Mucosa of descending colon (tissue), 3 donors: Measurements from ENCODE around the gene ZNF496. TPM values are rescaled to one million over a fixed set of nuclear protein-coding genes. Genes with fewer than 3 reads are reported as not detected.

Experiments
- ATAC-seq: fragments of 200-7000 bp; cut with Tn5 transposase; one replicate; pipeline ENCODE4 v1.9.1; 2020; ENCODE audit warnings: mild to moderate bottlenecking, moderate library complexity
- DNase-seq, 3 donors: peaks; one replicate each; pipeline ENCODE4 v3.0.0-alpha.2; 2020
- H3K36me3 ChIP-seq: fragments of 200-600 bp; one replicate; pipeline ENCODE4 v1.8.0; 2021; ENCODE audit warnings: low read depth, mild to moderate bottlenecking
- H3K4me1 ChIP-seq: fragments of 200-600 bp; one replicate; pipeline ENCODE4 v1.8.0; 2021; ENCODE audit warnings: low read depth, mild to moderate bottlenecking
- H3K4me3 ChIP-seq: fragments of 200-600 bp; one replicate; pipeline ENCODE4 v1.8.0; 2021; ENCODE audit warnings: mild to moderate bottlenecking
- H3K9me3 ChIP-seq: fragments of 200-600 bp; one replicate; pipeline ENCODE4 v1.8.0; 2021; ENCODE audit warnings: mild to moderate bottlenecking
- CTCF ChIP-seq: fragments of 200-600 bp; IDR thresholded peaks from one replicate; pipeline ENCODE4 v1.8.0; 2022; ENCODE audit warnings: antibody characterized with exemption, mild to moderate bottlenecking
- intact Hi-C, 2 donors: fragments of 100-400 bp; cut with DNase I in 1 of 2; cut with micrococcal nuclease in 1 of 2; formaldehyde crosslinking; loops; one replicate each; pipeline versions ENCODE4 v1.11.0 to v1.11.1; 2022; cut with DNase I, micrococcal nuclease
- total RNA-seq, 3 donors: library from RNA; stranded (reverse); fragmentation: NEBNext Ultra II Directional in 2 of 3; extraction: Animal tissue kit (Norgen Biotek cat#: 25700) in 2 of 3; gene quantifications; one replicate each; pipeline versions ENCODE4 v1.2.1 to v1.2.4, GENCODE V29; 2021 to 2023
- donor health status: DM: no; HTN: no; CAD: no; lungs with moderate emphysema.
- donor health status: DM: no; HTN: no; CAD: no.
- donor health status: DM: no; HTN: yes; CAD: no.

ZNF496 gene
- total RNA-seq, 3 donors from 2014 or later = 13.3 to 26.5 (median 18.0) TPM

GRCh38 chr1:247288341-247288740, 43.3 kb downstream of the ZNF496 start:
- H3K36me3 ChIP-seq = no peaks in the 10 kb centered on the region
- H3K9me3 ChIP-seq = no peaks in the 10 kb centered on the region
- TF ChIP-seq CTCF = no peak
- ATAC-seq (no peak), DNase-seq (no peak)
- intact Hi-C loops = no loop called here
- H3K4me3 ChIP-seq = no peak overlapping the region
- no peaks in the 10 kb centered on the region for H3K4me1 ChIP-seq

GRCh38 chr1:247287460-247287859, 44.2 kb downstream of the ZNF496 start:
- H3K4me1 ChIP-seq = no peaks in the 10 kb centered on the region
- H3K4me3 ChIP-seq = no peak overlapping the region
- no peak for TF ChIP-seq CTCF
- H3K36me3 ChIP-seq = no peaks in the 10 kb centered on the region
- H3K9me3 ChIP-seq = no peaks in the 10 kb centered on the region
- intact Hi-C loops = no loop called here
- no peak for ATAC-seq
- DNase-seq = no peak

- Histone ChIP-seq H3K4me1 (no peaks in the 10 kb centered on the region), H3K4me3 (no peak overlapping the region), H3K36me3 (no peaks in the 10 kb centered on the region), H3K9me3 (no peaks in the 10 kb centered on the region)
- ATAC-seq (no peak), DNase-seq (no peak)
- TF ChIP-seq CTCF = no peak
- intact Hi-C loops = no loop called here
Measured at GRCh38 chr1:247286134-247286670, 45.5 kb downstream of the ZNF496 start.

- DNase-seq (no peak), ATAC-seq (no peak)
- H3K9me3 ChIP-seq = no peaks in the 10 kb centered on the region
- intact Hi-C loops = no loop called here
- H3K4me3 ChIP-seq = no peak overlapping the region
- no peaks in the 10 kb centered on the region for H3K36me3 ChIP-seq
- no peak for TF ChIP-seq CTCF
- H3K4me1 ChIP-seq = no peaks in the 10 kb centered on the region
Measured at GRCh38 chr1:247281001-247281574, 50.6 kb downstream of the ZNF496 start.

- DNase-seq (no peak), ATAC-seq (no peak)
- H3K4me3 ChIP-seq = no peak overlapping the region
- no peak for TF ChIP-seq CTCF
- intact Hi-C loops = no loop called here
- H3K4me1 ChIP-seq = no peaks in the 10 kb centered on the region
- no peaks in the 10 kb centered on the region for H3K9me3 ChIP-seq
- H3K36me3 ChIP-seq = no peaks in the 10 kb centered on the region
Measured at GRCh38 chr1:247277191-247277590, 54.5 kb downstream of the ZNF496 start.
